HG03135 (cell line): Measurements from ENCODE around the gene SNAI3.

ENCODE experiments used
- ATAC-seq: cut with Tn5 transposase; IDR thresholded peaks from one replicate; pipeline ENCODE4 v1.9.1; 2021; ENCODE audit warnings: mild to moderate bottlenecking, moderate library complexity; ENCODE audit not compliant: unreplicated experiment

Gene SNAI3

GRCh38 chr16:88706229-88706964, 20.1 kb upstream of the SNAI3 start, which contains the start of the genes CTU2 and RNF166:
CTU2 (plus strand) TSS chr16:88706503; CDS start chr16:88706531, 28 bp downstream.
RNF166 (minus strand) TSS chr16:88706408; CDS start chr16:88706325, 83 bp downstream.
- ATAC-seq: peak; percentile 54

GRCh38 chr16:88705801-88706228, 19.5 kb upstream of the SNAI3 start:
- ATAC-seq: peak; percentile 7

- ATAC-seq: no peak
Observed at GRCh38 chr16:88705076-88705684, 18.9 kb upstream of the SNAI3 start.

GRCh38 chr16:88703486-88704309, 17.4 kb upstream of the SNAI3 start:
- ATAC-seq: no peak

- no peak for ATAC-seq
Observed at GRCh38 chr16:88702371-88703210, 16.3 kb upstream of the SNAI3 start.

- ATAC-seq: no peak
Observed at GRCh38 chr16:88701581-88702370, 15.5 kb upstream of the SNAI3 start.

- ATAC-seq: peak; percentile 49
Observed at GRCh38 chr16:88700636-88701482, 14.6 kb upstream of the SNAI3 start.

GRCh38 chr16:88700322-88700635, 14.0 kb upstream of the SNAI3 start:
- no peak for ATAC-seq

GRCh38 chr16:88699180-88699579, 12.9 kb upstream of the SNAI3 start:
- no peak for ATAC-seq

GRCh38 chr16:88698646-88699045, 12.3 kb upstream of the SNAI3 start:
- no peak for ATAC-seq

GRCh38 chr16:88697831-88698615, 11.7 kb upstream of the SNAI3 start:
- no peak for ATAC-seq

GRCh38 chr16:88697116-88697830, 11.0 kb upstream of the SNAI3 start:
- ATAC-seq: no peak

- ATAC-seq: no peak
Observed at GRCh38 chr16:88696441-88696840, 10.1 kb upstream of the SNAI3 start.

GRCh38 chr16:88695753-88696152, 9.4 kb upstream of the SNAI3 start:
- ATAC-seq: no peak

GRCh38 chr16:88695218-88695617, 8.9 kb upstream of the SNAI3 start:
- no peak for ATAC-seq

GRCh38 chr16:88694221-88695087, 8.1 kb upstream of the SNAI3 start:
- ATAC-seq: no peak
